ENCODE results near the gene HS1BP3.

HS1BP3 gene

GRCh38 chr2:20609995-20610357, 40.9 kb downstream of the HS1BP3 start:
- no peaks in the 10 kb centered on the region for H3K9me3 ChIP-seq (ENCODE audit: insufficient read depth, low read length, severe bottlenecking)
- H3K4me2 ChIP-seq (ENCODE audit: insufficient read depth, low read length) = no peak overlapping the region
- no peak for TF ChIP-seq EZH2 (IDR thresholded peaks at IDR 0.05; ENCODE audit: borderline replicate concordance, low read depth, low read length, severe bottlenecking)
- no peak for TF ChIP-seq CTCF (IDR thresholded peaks at IDR 0.05; ENCODE audit: borderline replicate concordance, extremely low read depth, low read length, poor library complexity, severe bottlenecking)

GRCh38 chr2:20609349-20609994, 41.4 kb downstream of the HS1BP3 start:
- H3K79me2 ChIP-seq (ENCODE audit: insufficient read depth, low read length) = no peaks in the 10 kb centered on the region
- no peaks in the 10 kb centered on the region for H3K27me3 ChIP-seq (ENCODE audit: insufficient read depth, low read length, poor library complexity)
- ATAC-seq (ENCODE audit: insufficient read depth, low read depth) (no peak), DNase-seq (no peak)
- H2AFZ ChIP-seq (ENCODE audit: low read depth, low read length) = no peak overlapping the region
- no peak overlapping the region for H3K4me2 ChIP-seq (ENCODE audit: insufficient read depth, low read length)
- H3K9me3 ChIP-seq (ENCODE audit: insufficient read depth, low read length, severe bottlenecking) = no peaks in the 10 kb centered on the region
- H3K27ac ChIP-seq (ENCODE audit: low read length) = no peak overlapping the region
- no peaks in the 10 kb centered on the region for H3K36me3 ChIP-seq (ENCODE audit: insufficient read depth, low read length)
- TF ChIP-seq CTCF (IDR thresholded peaks at IDR 0.05; ENCODE audit: borderline replicate concordance, extremely low read depth, low read length, poor library complexity, severe bottlenecking) (no peak), EZH2 (IDR thresholded peaks at IDR 0.05; ENCODE audit: borderline replicate concordance, low read depth, low read length, severe bottlenecking) (no peak)
- no peak overlapping the region for H3K4me3 ChIP-seq (ENCODE audit: low read depth in 1 of 2, low read length in 2 of 2)
- no peaks in the 10 kb centered on the region for H4K20me1 ChIP-seq (ENCODE audit: insufficient read depth, low read length)
- H3K4me1 ChIP-seq (ENCODE audit: insufficient read depth, low read length) = no peaks in the 10 kb centered on the region
- no peak overlapping the region for H3K9ac ChIP-seq (ENCODE audit: low read depth, low read length)

More at GRCh38 chr2:20609995-20610357, 40.9 kb downstream of the HS1BP3 start:
- DNase-seq (no peak), ATAC-seq (ENCODE audit: insufficient read depth, low read depth) (no peak)
- H3K9ac ChIP-seq (ENCODE audit: low read depth, low read length) = no peak overlapping the region
- H4K20me1 ChIP-seq (ENCODE audit: insufficient read depth, low read length) = no peaks in the 10 kb centered on the region; the same call in 1 of the 2 replicates
- no peaks in the 10 kb centered on the region for H3K4me1 ChIP-seq (ENCODE audit: insufficient read depth, low read length)
- H3K36me3 ChIP-seq (ENCODE audit: insufficient read depth, low read length) = no peaks in the 10 kb centered on the region
- H3K4me3 ChIP-seq (ENCODE audit: low read depth in 1 of 2, low read length in 2 of 2) = no peak overlapping the region
- no peaks in the 10 kb centered on the region for H3K27me3 ChIP-seq (ENCODE audit: insufficient read depth, low read length, poor library complexity)
- H3K27ac ChIP-seq (ENCODE audit: low read length) = no peak overlapping the region
- H2AFZ ChIP-seq (ENCODE audit: low read depth, low read length) = no peak overlapping the region
- H3K79me2 ChIP-seq (ENCODE audit: insufficient read depth, low read length) = no peaks in the 10 kb centered on the region

GRCh38 chr2:20608666-20609348, 42.1 kb downstream of the HS1BP3 start:
- no peaks in the 10 kb centered on the region for H3K4me1 ChIP-seq (ENCODE audit: insufficient read depth, low read length)
- DNase-seq = no peak
- H4K20me1 ChIP-seq (ENCODE audit: insufficient read depth, low read length) = no peaks in the 10 kb centered on the region
- H3K4me2 ChIP-seq (ENCODE audit: insufficient read depth, low read length) = no peak overlapping the region
- no peaks in the 10 kb centered on the region for H3K9me3 ChIP-seq (ENCODE audit: insufficient read depth, low read length, severe bottlenecking)
- H3K27ac ChIP-seq (ENCODE audit: low read length) = no peak overlapping the region
- no peaks in the 10 kb centered on the region for H3K79me2 ChIP-seq (ENCODE audit: insufficient read depth, low read length)
- no peak for ATAC-seq (ENCODE audit: insufficient read depth, low read depth)
- H3K9ac ChIP-seq (ENCODE audit: low read depth, low read length) = no peak overlapping the region
- H2AFZ ChIP-seq (ENCODE audit: low read depth, low read length) = no peak overlapping the region
- TF ChIP-seq EZH2 (IDR thresholded peaks at IDR 0.05; ENCODE audit: borderline replicate concordance, low read depth, low read length, severe bottlenecking) (no peak), CTCF (IDR thresholded peaks at IDR 0.05; ENCODE audit: borderline replicate concordance, extremely low read depth, low read length, poor library complexity, severe bottlenecking) (no peak)
- H3K27me3 ChIP-seq (ENCODE audit: insufficient read depth, low read length, poor library complexity) = no peaks in the 10 kb centered on the region
- no peak overlapping the region for H3K4me3 ChIP-seq (ENCODE audit: low read depth in 1 of 2, low read length in 2 of 2)
- H3K36me3 ChIP-seq (ENCODE audit: insufficient read depth, low read length) = no peaks in the 10 kb centered on the region

All from DND-41 (cell line).